ENCODE measurements around the gene ATP1A4. TPM values are rescaled to one million over a fixed set of nuclear protein-coding genes. Genes with fewer than 3 reads are reported as not detected.

The ATP1A4 gene
- total and polyA plus RNA-seq, 2 of the 8 experiments (the other 6 are each of a cell fraction or from before 2014, with no cell fraction given): 0.48 to 0.61 TPM

GRCh38 chr1:160188341-160188740 lies 36.9 kb downstream of the ATP1A4 start:
- Histone ChIP-seq H3K9ac (replicated peaks in 1 of 4; ENCODE audit: extremely low read depth in 1 of 4, low read depth in 3 of 4, low read length in 3 of 4) (no peak overlapping the region), H3K4me2 (ENCODE audit: insufficient read depth in 1 of 2, low read depth in 2 of 2, low read length in 2 of 2) (no peak overlapping the region), H2AFZ (ENCODE audit: low read length) (no peak overlapping the region), H3K79me1 (ENCODE audit: low read depth, low read length) (no peaks in the 10 kb centered on the region), H3K4me3 (ENCODE audit: extremely low read depth in 1 of 4, insufficient read depth in 2 of 4, low read depth in 3 of 4, low read length in 4 of 4) (no peak overlapping the region), H3K79me2 (ENCODE audit: control insufficient read depth in 1 of 2, insufficient read depth in 2 of 2, low read length in 2 of 2) (no peaks in the 10 kb centered on the region), H3K23me2 (ENCODE audit: low read depth, low read length) (no peaks in the 10 kb centered on the region), H2BK120ac (replicated peaks; ENCODE audit: low read depth, low read length) (no peak overlapping the region), H3K23ac (ENCODE audit: insufficient read length) (no peak overlapping the region), H4K5ac (ENCODE audit: insufficient read length, low read depth, low read length) (no peak overlapping the region), H3K36me3 (ENCODE audit: control insufficient read depth in 2 of 4, insufficient read depth in 4 of 4, low read length in 3 of 4) (no peaks in the 10 kb centered on the region), H2BK15ac (ENCODE audit: low read length) (no peak overlapping the region), H2BK20ac (ENCODE audit: low read length) (no peak overlapping the region), H3K14ac (ENCODE audit: insufficient read length) (no peak overlapping the region), H3K9me3 (ENCODE audit: insufficient read depth in 2 of 2, low read depth in 1 of 2, low read length in 1 of 2) (no peaks in the 10 kb centered on the region), H3K27me3 (replicated peaks in 1 of 4; ENCODE audit: control insufficient read depth in 3 of 4, extremely low read depth in 1 of 4, insufficient read depth in 3 of 4, low read length in 3 of 4) (no peaks in the 10 kb centered on the region), H4K8ac (ENCODE audit: extremely low read depth, insufficient read depth, low read length) (no peak overlapping the region), H4K20me1 (replicated peaks in 1 of 2; ENCODE audit: control insufficient read depth in 1 of 2, insufficient read depth in 2 of 2, low read length in 2 of 2) (no peaks in the 10 kb centered on the region), H3K56ac (replicated peaks; ENCODE audit: insufficient read length, low read depth, low read length) (no peak overlapping the region), H3K27ac (ENCODE audit: low read depth, low read length) (no peak overlapping the region), H4K91ac (replicated peaks; ENCODE audit: insufficient read length, low read length) (no peak overlapping the region), H2BK5ac (ENCODE audit: low read depth, low read length) (no peak overlapping the region), H2AK5ac (ENCODE audit: low read depth, low read length) (no peak overlapping the region), H3K18ac (ENCODE audit: extremely low read depth, low read length) (no peak overlapping the region), H2BK12ac (ENCODE audit: low read depth, low read length) (no peak overlapping the region; the same call in 1 of the 2 replicates), H3K4ac (replicated peaks; ENCODE audit: insufficient read length, low read depth, low read length) (no peak overlapping the region), H3K4me1 (replicated peaks in 1 of 4; ENCODE audit: control insufficient read depth in 3 of 4, insufficient read depth in 4 of 4, low read length in 3 of 4) (peaks cover 0 to 19% (median 5%) of the 10 kb centered on the region in 4 experiments; a peak in 5 of 7 replicates)
- FAIRE-seq: no peak
- ChIA-PET CTCF (ENCODE audit: partially characterized antibody) (interaction anchor here (0.5 to 8.6 kb wide), 10 partner anchors 16 to 189 kb away, joined by 3 to 195 read pairs (median 44); partner anchors contain the start of genes ATP1A4 and PEA15), POLR2A (ENCODE audit: partially characterized antibody) (interaction anchor here (0.8 to 5.9 kb wide), 4 partner anchors 19 to 122 kb away, joined by 3 to 61 read pairs (median 3); partner anchors contain the start of gene PEA15)
- 86% methylated on average over 7 of the region's 7 CpGs; no CpG with 5 or more reads in 1 of the 2 experiments for WGBS, 2 experiments (ENCODE audit: extremely low coverage in 1 of 2, insufficient coverage in 1 of 2, insufficient read length in 1 of 2, insufficient replicate concordance in 2 of 2, low coverage in 1 of 2, low lambda C conversion rate in 2 of 2, missing lambda C conversion rate in 1 of 2)
- no peak for DNase-seq (ENCODE audit: low read depth in 1 of 2, low spot score in 2 of 2)
